ENCODE data around the gene CRIP2. TPM values are rescaled to one million over a fixed set of nuclear protein-coding genes. Genes with fewer than 3 reads are reported as not detected.

Gene CRIP2
- polyA plus RNA-seq, 12 donors: 132 to 277 (median 183) TPM; not detected in 1

- DNase-seq: no peak
Observed at GRCh38 chr14:105495990-105496830, 21.6 kb downstream of the CRIP2 start.

GRCh38 chr14:105496831-105497591 is 22.4 kb downstream of the CRIP2 start:
- DNase-seq: no peak

GRCh38 chr14:105497671-105498429 is 23.2 kb downstream of the CRIP2 start:
- no peak for DNase-seq

- DNase-seq: no peak
Observed at GRCh38 chr14:105498430-105499255, 24.0 kb downstream of the CRIP2 start.

- DNase-seq: no peak
Observed at GRCh38 chr14:105499256-105500035, 24.8 kb downstream of the CRIP2 start.

GRCh38 chr14:105500036-105500725 is 25.6 kb downstream of the CRIP2 start:
- no peak for DNase-seq

- DNase-seq: no peak
Observed at GRCh38 chr14:105500726-105501101, 26.1 kb downstream of the CRIP2 start.

GRCh38 chr14:105501504-105502291 is 27.1 kb downstream of the CRIP2 start:
- DNase-seq: no peak

GRCh38 chr14:105502446-105503295 is 28.1 kb downstream of the CRIP2 start:
- DNase-seq: no peak

- no peak for DNase-seq
Observed at GRCh38 chr14:105503296-105503640, 28.6 kb downstream of the CRIP2 start.

GRCh38 chr14:105503935-105504692 is 29.5 kb downstream of the CRIP2 start:
- DNase-seq: no peak

GRCh38 chr14:105505101-105505500 is 30.5 kb downstream of the CRIP2 start:
- DNase-seq: no peak

GRCh38 chr14:105507247-105507646 is 32.6 kb downstream of the CRIP2 start:
- DNase-seq: no peak

GRCh38 chr14:105508069-105508468 is 33.4 kb downstream of the CRIP2 start:
- DNase-seq: no peak

GRCh38 chr14:105508601-105509000 is 34.0 kb downstream of the CRIP2 start:
- no peak for DNase-seq

- DNase-seq: no peak
Observed at GRCh38 chr14:105517096-105517495, 42.5 kb downstream of the CRIP2 start.

- no peak for DNase-seq
Observed at GRCh38 chr14:105519946-105520698, 45.5 kb downstream of the CRIP2 start.
